NCI-H345 treated with DMSO at 0.1 percent for 48 hours (cell line): ENCODE data around the gene ANGPTL8.

Source experiments
- DNase-seq: peaks from one replicate; lab custom pipeline; 2025; ENCODE audit not compliant: unreplicated experiment; lab: John Stamatoyannopoulos, UW

The ANGPTL8 gene

GRCh38 chr19:11234486-11235075 is 4.8 kb upstream of the ANGPTL8 start:
- DNase-seq: no peak

GRCh38 chr19:11236324-11237301 is 2.8 kb upstream of the ANGPTL8 start:
- DNase-seq: no peak

GRCh38 chr19:11237321-11237720 is 2.1 kb upstream of the ANGPTL8 start:
- no peak for DNase-seq

- DNase-seq: no peak
Measured at GRCh38 chr19:11238041-11238440, 1.4 kb upstream of the ANGPTL8 start.

- no peak for DNase-seq
Measured at GRCh38 chr19:11238781-11239376, 540 bp upstream of the ANGPTL8 start.

- no peak for DNase-seq
Measured at GRCh38 chr19:11240008-11240444, 607 bp downstream of the ANGPTL8 start.

GRCh38 chr19:11242025-11242424 is 2.6 kb downstream of the ANGPTL8 start:
- no peak for DNase-seq

- DNase-seq: no peak
Measured at GRCh38 chr19:11242864-11243797, 3.7 kb downstream of the ANGPTL8 start.

- no peak for DNase-seq
Measured at GRCh38 chr19:11243798-11244169, 4.4 kb downstream of the ANGPTL8 start.

GRCh38 chr19:11244846-11245589 is 5.6 kb downstream of the ANGPTL8 start:
- no peak for DNase-seq

GRCh38 chr19:11246941-11247340 is 7.5 kb downstream of the ANGPTL8 start:
- no peak for DNase-seq

GRCh38 chr19:11247391-11247790 is 8.0 kb downstream of the ANGPTL8 start:
- no peak for DNase-seq

GRCh38 chr19:11247934-11248333 is 8.5 kb downstream of the ANGPTL8 start:
- DNase-seq: no peak

GRCh38 chr19:11248852-11249251 is 9.4 kb downstream of the ANGPTL8 start:
- DNase-seq: no peak

- no peak for DNase-seq
Measured at GRCh38 chr19:11251217-11251616, 11.8 kb downstream of the ANGPTL8 start.

- no peak for DNase-seq
Measured at GRCh38 chr19:11251650-11252314, 12.4 kb downstream of the ANGPTL8 start.

GRCh38 chr19:11252665-11253355 is 13.4 kb downstream of the ANGPTL8 start:
- no peak for DNase-seq

GRCh38 chr19:11254666-11255065 is 15.2 kb downstream of the ANGPTL8 start:
- no peak for DNase-seq

GRCh38 chr19:11256189-11256588 is 16.8 kb downstream of the ANGPTL8 start:
- DNase-seq: no peak
